Measurements from ENCODE around the gene CCDC88B. TPM values are rescaled to one million over a fixed set of nuclear protein-coding genes. Genes with fewer than 3 reads are reported as not detected.
"Not testable (repeated sequence)": the region's sequence is repeated elsewhere in the genome, so short reads cannot be mapped to it uniquely, and the experiment has no call there.

CCDC88B gene
- total and polyA plus RNA-seq, 9 of the 15 experiments (the other 6 are each of a cell fraction or from before 2014, with no cell fraction given) = 0.13 to 18.1 (median 7.9) TPM

GRCh38 chr11:64323984-64324383 is 16.0 kb upstream of the CCDC88B start:
- DNase-seq (ENCODE audit: extremely low read depth in 1 of 4, low spot score in 3 of 4); intact Hi-C loops (cut with micrococcal nuclease); H3K9me3 ChIP-seq (replicated peaks; ENCODE audit: control insufficient read depth, insufficient read depth, low read depth, low read length); H3K79me2 ChIP-seq (ENCODE audit: control insufficient read depth, insufficient read depth, low read length); H2AFZ ChIP-seq (ENCODE audit: low read depth, low read length); BruUV-seq (replicated peaks); H3K4me3 ChIP-seq; in situ Hi-C loops (cut with MboI); FAIRE-seq; CTCF ChIA-PET (ENCODE audit: low intra/inter-chr PET ratio); H3K4me2 ChIP-seq (ENCODE audit: insufficient read depth, low read length); H3K9me1 ChIP-seq (ENCODE audit: control insufficient read depth, insufficient read depth, low read length); H3K27ac ChIP-seq (ENCODE audit: extremely low read depth, low read depth, low read length); H4K20me1 ChIP-seq (replicated peaks; ENCODE audit: control insufficient read depth, insufficient read depth, low read length); H3K27me3 ChIP-seq (ENCODE audit: control insufficient read depth in 2 of 2, insufficient read depth in 2 of 2, low read length in 2 of 2): not testable (repeated sequence)
- TF ChIP-seq UBTF (IDR thresholded peaks at IDR 0.05; ENCODE audit: borderline replicate concordance in 1 of 2, low read depth in 2 of 2, low read length in 2 of 2) = peak in 1 of 2 experiments; percentile 36; a peak in 1 of 4 replicates
- TF ChIP-seq ZFX (CRISPR knock-in tag; IDR thresholded peaks at IDR 0.05) = peak; percentile 64
- 0 out of 2 replicates have a peak, but pooled peaks have one; percentile 20 for TF ChIP-seq MAX (CRISPR knock-in tag; IDR thresholded peaks at IDR 0.05)
- TF ChIP-seq POLR2G (IDR thresholded peaks at IDR 0.05; ENCODE audit: low read depth, low read length) = peak; percentile 27; the same call in 1 of the 2 replicates
- ATAC-seq = peak; percentile 10; the same call in 1 of the 3 replicates
- 83% methylated on average over 4 of the region's 4 CpGs for WGBS (ENCODE audit: insufficient coverage, low coverage, missing lambda C conversion rate)
- peaks cover 8 to 33% of the 10 kb centered on the region in 2 experiments; a peak in 4 of 5 replicates for H3K4me1 ChIP-seq (replicated peaks in 1 of 2; ENCODE audit: control insufficient read depth in 2 of 2, insufficient read depth in 2 of 2, low read length in 2 of 2)
- H3K36me3 ChIP-seq (ENCODE audit: control insufficient read depth, insufficient read depth, low read length) = peaks cover 26% of the 10 kb centered on the region; the same call in 1 of the 3 replicates
- peak overlapping the region in 1 of 2 experiments; percentile 84; a peak in 2 of 4 replicates for H3K9ac ChIP-seq (ENCODE audit: insufficient read depth in 1 of 2, low read depth in 2 of 2, low read length in 2 of 2)
- POLR2A ChIA-PET = interaction anchor here (0.6 to 1.6 kb wide), 6 partner anchors 8 to 268 kb away, joined by 3 to 15 read pairs (median 3); no protein-coding TSS in a partner anchor
